ES-I3 (cell line): ENCODE results near the gene ZFHX3.

Source experiments
- H3K36me3 ChIP-seq: 2 replicates; pipeline ENCODE4 v1.6.1; 2013; ENCODE audit warnings: mild to moderate bottlenecking, low read length, control low read depth, moderate library complexity; ENCODE audit not compliant: insufficient read depth
- H3K4me1 ChIP-seq: 2 replicates; pipeline ENCODE4 v1.6.1; 2013; ENCODE audit warnings: mild to moderate bottlenecking, control low read depth, low read length; ENCODE audit not compliant: insufficient read depth
- H3K9ac ChIP-seq: 2 replicates; pipeline ENCODE4 v1.6.1; 2013; ENCODE audit warnings: low read depth, mild to moderate bottlenecking, low read length, moderate library complexity
- H3K9me3 ChIP-seq: 2 replicates; pipeline ENCODE4 v1.6.1; 2013; ENCODE audit warnings: mild to moderate bottlenecking, low read length, moderate library complexity; ENCODE audit not compliant: control insufficient read depth, insufficient read depth

The ZFHX3 gene

GRCh38 chr16:72926177-72927070 is 121.5 kb downstream of the ZFHX3 start:
- Histone ChIP-seq H3K36me3 (no peaks in the 10 kb centered on the region), H3K9me3 (no peaks in the 10 kb centered on the region; the same call in 1 of the 2 replicates), H3K4me1 (peaks cover 4% of the 10 kb centered on the region; the same call in 1 of the 2 replicates), H3K9ac (no peak overlapping the region)

GRCh38 chr16:72925631-72925979 is 122.3 kb downstream of the ZFHX3 start:
- Histone ChIP-seq H3K4me1 (no peaks in the 10 kb centered on the region), H3K9me3 (no peaks in the 10 kb centered on the region; the same call in 1 of the 2 replicates), H3K36me3 (no peaks in the 10 kb centered on the region), H3K9ac (no peak overlapping the region)

GRCh38 chr16:72924927-72925630 is 122.8 kb downstream of the ZFHX3 start:
- H3K4me1 ChIP-seq = no peaks in the 10 kb centered on the region
- H3K9ac ChIP-seq = no peak overlapping the region
- no peaks in the 10 kb centered on the region for H3K36me3 ChIP-seq
- H3K9me3 ChIP-seq = no peaks in the 10 kb centered on the region; the same call in 1 of the 2 replicates

- no peaks in the 10 kb centered on the region for H3K4me1 ChIP-seq
- H3K9me3 ChIP-seq = no peaks in the 10 kb centered on the region; the same call in 1 of the 2 replicates
- no peaks in the 10 kb centered on the region for H3K36me3 ChIP-seq
- H3K9ac ChIP-seq = no peak overlapping the region
Observed at GRCh38 chr16:72924537-72924926, 123.4 kb downstream of the ZFHX3 start.

GRCh38 chr16:72923757-72924156 is 124.2 kb downstream of the ZFHX3 start:
- H3K36me3 ChIP-seq = no peaks in the 10 kb centered on the region

GRCh38 chr16:72922714-72923113 is 125.2 kb downstream of the ZFHX3 start:
- no peak overlapping the region for H3K9ac ChIP-seq
- H3K4me1 ChIP-seq = no peaks in the 10 kb centered on the region
- no peaks in the 10 kb centered on the region; the same call in 1 of the 2 replicates for H3K9me3 ChIP-seq
- no peaks in the 10 kb centered on the region for H3K36me3 ChIP-seq

More at GRCh38 chr16:72923757-72924156, 124.2 kb downstream of the ZFHX3 start:
- Histone ChIP-seq H3K9me3 (no peaks in the 10 kb centered on the region; the same call in 1 of the 2 replicates), H3K9ac (no peak overlapping the region), H3K4me1 (no peaks in the 10 kb centered on the region)

- Histone ChIP-seq H3K4me1 (no peaks in the 10 kb centered on the region), H3K9me3 (no peaks in the 10 kb centered on the region; the same call in 1 of the 2 replicates), H3K9ac (no peak overlapping the region), H3K36me3 (no peaks in the 10 kb centered on the region)
Observed at GRCh38 chr16:72921620-72922019, 126.3 kb downstream of the ZFHX3 start.

- Histone ChIP-seq H3K36me3 (no peaks in the 10 kb centered on the region), H3K9ac (no peak overlapping the region), H3K9me3 (no peaks in the 10 kb centered on the region; the same call in 1 of the 2 replicates), H3K4me1 (no peaks in the 10 kb centered on the region)
Observed at GRCh38 chr16:72921106-72921505, 126.8 kb downstream of the ZFHX3 start.

- Histone ChIP-seq H3K4me1 (no peaks in the 10 kb centered on the region), H3K9ac (no peak overlapping the region), H3K9me3 (no peaks in the 10 kb centered on the region), H3K36me3 (no peaks in the 10 kb centered on the region)
Observed at GRCh38 chr16:72917051-72917450, 130.9 kb downstream of the ZFHX3 start.

GRCh38 chr16:72915331-72915730 is 132.6 kb downstream of the ZFHX3 start:
- Histone ChIP-seq H3K4me1 (no peaks in the 10 kb centered on the region), H3K36me3 (no peaks in the 10 kb centered on the region), H3K9ac (no peak overlapping the region), H3K9me3 (no peaks in the 10 kb centered on the region)

- H3K36me3 ChIP-seq = no peaks in the 10 kb centered on the region
- H3K4me1 ChIP-seq = no peaks in the 10 kb centered on the region; the same call in 1 of the 2 replicates
- no peaks in the 10 kb centered on the region for H3K9me3 ChIP-seq
- no peak overlapping the region for H3K9ac ChIP-seq
Observed at GRCh38 chr16:72913551-72913950, 134.4 kb downstream of the ZFHX3 start.

- Histone ChIP-seq H3K4me1 (no peaks in the 10 kb centered on the region; the same call in 1 of the 2 replicates), H3K36me3 (no peaks in the 10 kb centered on the region), H3K9ac (no peak overlapping the region), H3K9me3 (no peaks in the 10 kb centered on the region)
Observed at GRCh38 chr16:72911971-72912370, 136.0 kb downstream of the ZFHX3 start.

- H3K4me1 ChIP-seq = no peaks in the 10 kb centered on the region; the same call in 1 of the 2 replicates
- H3K36me3 ChIP-seq = no peaks in the 10 kb centered on the region
- no peak overlapping the region for H3K9ac ChIP-seq
- H3K9me3 ChIP-seq = no peaks in the 10 kb centered on the region
Observed at GRCh38 chr16:72910875-72911274, 137.1 kb downstream of the ZFHX3 start.

- no peaks in the 10 kb centered on the region for H3K9me3 ChIP-seq
- H3K9ac ChIP-seq = no peak overlapping the region
- H3K36me3 ChIP-seq = no peaks in the 10 kb centered on the region
- H3K4me1 ChIP-seq = no peaks in the 10 kb centered on the region; the same call in 1 of the 2 replicates
Observed at GRCh38 chr16:72910381-72910780, 137.5 kb downstream of the ZFHX3 start.
